Measurements from ENCODE around the gene TRABD2B.

TRABD2B gene

DNA sequence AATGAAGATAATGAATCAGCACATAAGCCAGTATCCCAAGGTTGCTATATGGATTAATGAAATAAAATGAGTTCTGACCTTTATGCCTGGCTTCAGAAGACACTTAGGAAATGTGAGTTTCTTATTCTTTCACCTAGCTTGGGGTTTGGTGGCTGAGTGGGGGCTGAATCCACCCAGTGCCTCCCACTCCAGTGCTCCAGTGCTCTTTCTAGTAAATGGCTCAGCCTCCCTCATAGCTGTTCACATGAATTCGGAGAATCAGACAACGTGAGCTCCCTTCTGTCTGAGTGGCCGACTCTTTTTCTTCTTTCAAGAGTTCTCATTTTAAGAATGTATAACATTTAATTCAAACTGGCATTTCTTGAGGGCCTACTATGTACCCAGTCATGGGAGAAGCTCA lies 43.5 kb downstream of the TRABD2B start:
- TF ChIP-seq, protein P1, sequence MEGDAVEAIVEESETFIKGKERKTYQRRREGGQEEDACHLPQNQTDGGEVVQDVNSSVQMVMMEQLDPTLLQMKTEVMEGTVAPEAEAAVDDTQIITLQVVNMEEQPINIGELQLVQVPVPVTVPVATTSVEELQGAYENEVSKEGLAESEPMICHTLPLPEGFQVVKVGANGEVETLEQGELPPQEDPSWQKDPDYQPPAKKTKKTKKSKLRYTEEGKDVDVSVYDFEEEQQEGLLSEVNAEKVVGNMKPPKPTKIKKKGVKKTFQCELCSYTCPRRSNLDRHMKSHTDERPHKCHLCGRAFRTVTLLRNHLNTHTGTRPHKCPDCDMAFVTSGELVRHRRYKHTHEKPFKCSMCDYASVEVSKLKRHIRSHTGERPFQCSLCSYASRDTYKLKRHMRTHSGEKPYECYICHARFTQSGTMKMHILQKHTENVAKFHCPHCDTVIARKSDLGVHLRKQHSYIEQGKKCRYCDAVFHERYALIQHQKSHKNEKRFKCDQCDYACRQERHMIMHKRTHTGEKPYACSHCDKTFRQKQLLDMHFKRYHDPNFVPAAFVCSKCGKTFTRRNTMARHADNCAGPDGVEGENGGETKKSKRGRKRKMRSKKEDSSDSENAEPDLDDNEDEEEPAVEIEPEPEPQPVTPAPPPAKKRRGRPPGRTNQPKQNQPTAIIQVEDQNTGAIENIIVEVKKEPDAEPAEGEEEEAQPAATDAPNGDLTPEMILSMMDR (IDR thresholded peaks at IDR 0.05; ENCODE audit: extremely low read depth, insufficient read depth, missing control alignments): no peak
- in situ Hi-C loops (cut with MboI; ENCODE audit: low pct_unique_long_range_greater_than_20kb, low sequenced_read_pairs, unreplicated experiment): no loop called here

DNA sequence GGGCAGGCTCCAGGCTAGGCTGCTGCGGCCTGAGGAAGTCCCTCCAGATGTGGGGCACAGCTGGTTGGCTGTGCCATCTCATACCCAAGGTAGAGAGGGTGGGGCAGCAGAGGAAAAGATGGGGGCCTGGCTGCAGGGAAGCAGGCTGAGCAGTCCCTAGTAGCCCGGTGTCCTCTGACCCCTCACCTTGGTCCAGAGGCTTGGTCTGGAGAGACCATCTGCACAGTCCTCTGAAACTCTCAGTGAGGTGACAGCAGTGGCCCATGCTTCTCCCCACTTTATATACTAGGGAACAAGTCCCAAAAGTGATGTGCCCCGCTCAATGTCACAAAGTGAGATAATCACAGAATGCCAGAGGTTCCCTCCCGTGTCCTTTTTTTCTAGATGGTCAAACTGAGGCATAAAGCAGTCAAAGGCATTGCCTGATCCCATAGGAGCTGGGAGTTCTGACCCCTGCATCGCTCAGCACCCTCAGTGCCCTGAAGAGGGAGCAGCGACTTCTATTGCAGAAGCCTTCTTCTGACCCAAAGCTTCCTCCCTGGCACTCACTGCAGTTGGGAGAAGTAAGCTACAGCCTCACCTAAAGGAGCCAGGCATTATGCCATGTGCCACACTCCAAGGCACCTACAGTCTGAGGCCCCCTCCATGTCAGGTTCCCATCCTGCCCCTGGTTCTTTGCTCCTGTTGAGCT lies 45.5 kb downstream of the TRABD2B start:
- no peak for DNase-seq (ENCODE audit: low spot score)
- in situ Hi-C loops (cut with MboI; ENCODE audit: low pct_unique_long_range_greater_than_20kb, low sequenced_read_pairs, unreplicated experiment): no loop called here

More for the DNA sequence above, 43.5 kb downstream of the TRABD2B start:
- DNase-seq (ENCODE audit: low spot score): no peak

DNA sequence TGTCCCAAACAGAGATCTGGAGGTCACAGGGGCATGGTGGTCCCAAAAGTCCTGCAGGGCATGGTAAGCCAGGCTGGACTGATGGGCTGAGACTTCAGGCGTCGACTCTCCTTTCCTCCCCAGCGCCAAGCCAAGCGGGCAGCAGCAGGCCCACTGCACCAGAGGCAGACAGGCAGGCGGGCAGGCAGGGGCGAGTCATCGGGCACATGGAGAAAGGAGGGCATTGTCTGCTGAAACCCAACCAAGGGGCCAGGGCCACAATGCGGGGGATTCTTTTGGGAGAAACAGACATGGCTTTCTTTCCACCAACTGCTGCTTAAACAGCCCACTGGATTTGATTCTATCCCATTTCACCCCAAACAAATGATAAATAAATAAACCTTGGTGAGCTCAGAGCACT lies 46.2 kb downstream of the TRABD2B start:
- in situ Hi-C loops (cut with MboI; ENCODE audit: low pct_unique_long_range_greater_than_20kb, low sequenced_read_pairs, unreplicated experiment): no loop called here
- DNase-seq (ENCODE audit: low spot score): no peak
- TF ChIP-seq, protein P1 (IDR thresholded peaks at IDR 0.05; ENCODE audit: extremely low read depth, insufficient read depth, missing control alignments): no peak

More for the DNA sequence above, 45.5 kb downstream of the TRABD2B start:
- TF ChIP-seq, protein P1 (IDR thresholded peaks at IDR 0.05; ENCODE audit: extremely low read depth, insufficient read depth, missing control alignments): no peak

DNA sequence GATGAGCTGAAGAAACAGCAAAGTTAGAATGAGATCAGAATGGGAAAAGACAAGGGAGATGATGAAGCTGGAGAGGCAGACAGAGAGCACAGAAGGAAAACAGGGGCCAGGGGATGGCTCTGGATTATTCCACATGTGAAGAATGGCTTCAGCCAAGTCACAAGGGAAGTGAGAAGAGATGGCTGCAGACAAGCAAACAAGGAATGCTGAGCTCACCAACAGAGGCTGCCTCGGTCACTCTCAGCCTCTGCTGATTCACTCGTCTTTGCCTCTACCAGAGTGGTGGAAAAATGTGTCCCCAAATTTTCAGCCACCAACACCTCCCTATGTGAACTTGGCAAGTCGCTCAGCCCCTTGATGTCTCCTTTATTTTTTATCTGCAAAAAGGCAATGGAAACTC lies 46.7 kb downstream of the TRABD2B start:
- TF ChIP-seq, protein P1 (IDR thresholded peaks at IDR 0.05; ENCODE audit: extremely low read depth, insufficient read depth, missing control alignments): no peak
- no peak for DNase-seq (ENCODE audit: low spot score)
- in situ Hi-C loops (cut with MboI; ENCODE audit: low pct_unique_long_range_greater_than_20kb, low sequenced_read_pairs, unreplicated experiment): no loop called here

DNA sequence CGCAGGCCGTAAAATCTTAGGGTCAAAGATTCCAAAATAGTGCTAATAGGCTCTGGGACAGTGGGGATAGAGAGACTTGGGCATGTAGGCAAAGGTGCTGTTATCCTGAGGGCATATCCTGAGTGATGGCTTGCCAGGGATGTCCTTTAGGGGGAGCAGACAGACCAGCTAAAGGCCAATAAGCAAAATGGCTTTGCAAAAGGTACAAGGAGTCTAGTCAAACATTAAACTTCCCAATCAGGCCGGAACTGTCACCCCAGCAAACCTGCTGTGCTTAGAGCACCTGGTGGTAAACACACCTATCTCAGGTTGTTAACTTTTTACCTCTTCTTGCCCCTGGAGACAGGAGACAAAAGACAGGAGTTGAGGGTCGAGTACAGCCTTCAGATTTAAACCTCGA lies 49.1 kb downstream of the TRABD2B start:
- no peak for DNase-seq (ENCODE audit: low spot score)
- TF ChIP-seq, protein P1 (IDR thresholded peaks at IDR 0.05; ENCODE audit: extremely low read depth, insufficient read depth, missing control alignments): no peak
- in situ Hi-C loops (cut with MboI; ENCODE audit: low pct_unique_long_range_greater_than_20kb, low sequenced_read_pairs, unreplicated experiment): no loop called here

DNA sequence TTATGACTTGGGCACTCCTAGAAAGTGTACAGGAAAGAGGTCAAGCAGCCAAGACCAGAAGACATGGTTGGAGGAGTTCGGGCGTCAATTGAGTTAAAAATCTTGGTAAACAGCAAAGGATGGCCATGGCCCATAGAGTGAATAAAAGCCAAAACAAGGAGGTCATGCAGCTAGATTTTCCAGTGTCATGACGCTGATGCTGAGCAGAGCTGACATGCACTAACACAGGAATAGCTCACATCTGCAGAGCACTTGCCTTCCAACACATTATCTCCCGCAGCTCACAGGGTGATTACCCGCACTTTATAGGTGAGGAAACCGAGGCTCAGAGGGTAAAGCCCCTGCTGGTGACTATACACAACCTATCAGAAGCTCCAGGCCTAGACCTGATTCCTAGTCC lies 49.7 kb downstream of the TRABD2B start:
- in situ Hi-C loops (cut with MboI; ENCODE audit: low pct_unique_long_range_greater_than_20kb, low sequenced_read_pairs, unreplicated experiment): no loop called here

More for the DNA sequence above, 49.7 kb downstream of the TRABD2B start:
- TF ChIP-seq, protein P1 (IDR thresholded peaks at IDR 0.05; ENCODE audit: extremely low read depth, insufficient read depth, missing control alignments): no peak
- no peak for DNase-seq (ENCODE audit: low spot score)
